Endodermal cell (in vitro differentiated cells): ENCODE results near the gene DPF3. TPM values are rescaled to one million over a fixed set of nuclear protein-coding genes. Genes with fewer than 3 reads are reported as not detected.

Experiments
- DNase-seq: peaks from one replicate; pipeline ENCODE4 v3.0.0-alpha.2; 2017
- H3K27ac ChIP-seq: 2 replicates; pipeline ENCODE4 v1.5.1; 2013; ENCODE audit warnings: mild to moderate bottlenecking, low read depth, low read length, moderate library complexity
- H3K27me3 ChIP-seq: 2 replicates; pipeline ENCODE4 v1.6.1; 2013; ENCODE audit warnings: mild to moderate bottlenecking, low read length, moderate library complexity; ENCODE audit not compliant: insufficient read depth, control insufficient read depth, poor library complexity, severe bottlenecking
- H3K36me3 ChIP-seq: 2 replicates; pipeline ENCODE4 v1.7.0; 2013; ENCODE audit warnings: mild to moderate bottlenecking, low read length, moderate library complexity; ENCODE audit not compliant: control insufficient read depth, insufficient read depth
- H3K4me1 ChIP-seq: one replicate; pipeline ENCODE4 v1.7.0; 2013; ENCODE audit warnings: low read length; ENCODE audit not compliant: control insufficient read depth, insufficient read depth
- H3K4me3 ChIP-seq: 2 replicates; pipeline ENCODE4 v1.5.1; 2013; ENCODE audit warnings: mild to moderate bottlenecking, low read length, moderate library complexity
- H3K9ac ChIP-seq: 2 replicates; pipeline ENCODE4 v1.6.1; 2013; ENCODE audit warnings: mild to moderate bottlenecking, low read length, moderate library complexity; ENCODE audit not compliant: poor library complexity, severe bottlenecking; ENCODE audit errors: extremely low read depth
- H3K9me3 ChIP-seq: 2 replicates; pipeline ENCODE4 v1.6.1; 2013; ENCODE audit warnings: mild to moderate bottlenecking, low read length, moderate library complexity; ENCODE audit not compliant: control insufficient read depth
- H3K27ac Mint-ChIP-seq: 2 replicates; pipeline ENCODE4 v1.8.0; 2020; ENCODE audit warnings: mixed read lengths
- H3K27me3 Mint-ChIP-seq: 2 replicates; pipeline ENCODE4 v1.8.0; 2021; ENCODE audit warnings: mild to moderate bottlenecking, mixed read lengths; ENCODE audit not compliant: insufficient read depth
- H3K36me3 Mint-ChIP-seq: 2 replicates; pipeline ENCODE4 v1.8.0; 2020; ENCODE audit warnings: low read depth, mixed read lengths
- H3K4me1 Mint-ChIP-seq: 2 replicates; pipeline ENCODE4 v1.8.0; 2020; ENCODE audit warnings: mixed read lengths
- H3K4me3 Mint-ChIP-seq: 2 replicates; pipeline ENCODE4 v1.8.0; 2020; ENCODE audit warnings: mild to moderate bottlenecking, moderate library complexity, mixed read lengths
- H3K9me3 Mint-ChIP-seq: 2 replicates; pipeline ENCODE4 v1.8.0; 2020; ENCODE audit warnings: mild to moderate bottlenecking, mixed read lengths
- CTCF ChIP-seq: fragments of 200-600 bp; sonication (generic); conservative IDR thresholded peaks from 2 replicates; pipeline ENCODE4 v1.5.0; 2021; ENCODE audit warnings: antibody characterized with exemption, mild to moderate bottlenecking
- WGBS, 2 experiments: methylation state at CpG; one replicate each; pipeline versions ENCODE4 v1.1.5 to v1.1.7; 2013; ENCODE audit warnings: missing lambda C conversion rate in 2 of 2, mixed read lengths in 1 of 2; ENCODE audit not compliant: insufficient coverage in 1 of 2, insufficient read length in 1 of 2; 5-methylcytosine and 5-hydroxymethylcytosine counted together
- total RNA-seq, 2 donors: library from RNA; stranded (reverse); fragmentation: NEBNext Ultra II Directional in 1 of 2; extraction: Animal tissue kit (Norgen Biotek cat#: 25700) in 1 of 2; gene quantifications; 2 replicates in 1 of 2; 3 replicates in 1 of 2; pipeline ENCODE4 v1.2.1, GENCODE V29; 2021

Gene DPF3
- total RNA-seq, 2 donors from 2014 or later: not detected

DNA sequence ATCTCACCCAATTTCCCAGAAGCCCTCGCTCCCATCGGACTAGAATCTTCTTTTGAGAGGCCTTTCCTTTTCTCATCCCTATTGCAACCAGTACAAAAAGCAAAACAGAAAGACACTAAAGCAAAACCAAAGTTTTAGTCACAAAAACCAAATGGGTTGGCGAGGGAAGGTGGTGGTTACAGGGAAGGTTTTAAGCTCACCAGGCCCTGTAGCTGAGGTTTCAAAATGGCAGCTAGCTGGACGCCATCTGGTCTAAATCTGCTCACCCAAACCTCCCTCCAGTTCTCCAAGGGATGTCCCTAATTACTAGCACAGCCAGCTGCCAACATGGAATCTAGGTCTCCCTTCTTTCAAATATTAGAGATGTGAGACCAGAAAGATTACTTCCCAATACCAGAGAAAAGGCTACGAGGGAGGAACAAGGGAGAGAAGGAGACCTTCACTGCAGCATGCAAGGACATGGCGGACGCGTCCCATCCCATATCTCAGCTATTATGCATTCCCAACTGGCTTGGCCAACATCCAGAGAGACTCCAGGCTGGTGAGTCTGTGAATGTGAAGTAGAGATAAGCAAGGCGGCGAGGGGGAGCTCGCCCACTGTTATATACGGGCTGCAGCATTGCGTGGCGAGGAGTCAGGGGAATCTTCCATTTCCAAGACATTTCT lies 70.8 kb downstream of the DPF3 start:
- H3K4me1 Mint-ChIP-seq: peaks cover 9% of the 10 kb centered on the region
- no peak overlapping the region for H3K4me3 Mint-ChIP-seq
- H3K9ac ChIP-seq: no peak overlapping the region
- H3K9me3 ChIP-seq: peaks cover 5% of the 10 kb centered on the region
- DNase-seq: no peak
- no peak for TF ChIP-seq CTCF
- peaks cover 12% of the 10 kb centered on the region for H3K9me3 Mint-ChIP-seq
- no peaks in the 10 kb centered on the region for H3K4me1 ChIP-seq
- no peak overlapping the region for H3K27ac Mint-ChIP-seq
- no peaks in the 10 kb centered on the region for H3K36me3 Mint-ChIP-seq
- no peak overlapping the region for H3K4me3 ChIP-seq
- no peaks in the 10 kb centered on the region for H3K36me3 ChIP-seq
- 93 to 100% methylated on average over 1 to 10 of the region's 14 CpGs for WGBS, 2 experiments
- no peak overlapping the region for H3K27ac ChIP-seq
- H3K27me3 ChIP-seq: no peaks in the 10 kb centered on the region
- H3K27me3 Mint-ChIP-seq: no peaks in the 10 kb centered on the region

DNA sequence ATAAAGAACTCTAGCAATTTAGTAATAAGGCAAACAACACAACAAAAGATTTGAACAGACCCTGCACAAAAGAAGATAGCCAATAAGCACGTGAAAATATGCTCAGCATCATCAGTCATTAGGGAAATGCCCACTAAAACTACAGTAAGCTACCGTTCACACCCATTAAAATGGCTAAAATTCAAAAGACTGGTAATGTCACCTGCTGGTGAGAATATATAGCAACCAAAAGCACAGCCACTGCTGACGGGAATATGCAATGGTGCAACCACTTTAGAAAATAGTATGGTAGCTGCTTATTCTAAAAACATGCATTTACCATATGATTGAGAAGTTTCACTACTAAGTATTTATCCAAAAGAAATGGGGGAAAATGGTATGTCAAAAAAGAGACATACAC lies 74.9 kb downstream of the DPF3 start:
- 78 to 83% methylated on average over 2 to 3 of the region's 3 CpGs for WGBS, 2 experiments
- Histone ChIP-seq H3K27ac (no peak overlapping the region), H3K9me3 (peaks cover 5% of the 10 kb centered on the region)

GRCh38 chr14:72816287-72816686 lies 77.6 kb downstream of the DPF3 start:
- TF ChIP-seq CTCF: no peak
- H3K9me3 ChIP-seq: peaks cover 5% of the 10 kb centered on the region
- 98% methylated on average over 2 of the region's 2 CpGs; no CpG with 5 or more reads in 1 of the 2 experiments for WGBS, 2 experiments
- H3K4me1 Mint-ChIP-seq: no peaks in the 10 kb centered on the region
- no peak overlapping the region for H3K4me3 ChIP-seq
- H3K36me3 Mint-ChIP-seq: no peaks in the 10 kb centered on the region
- peaks cover 13% of the 10 kb centered on the region for H3K9me3 Mint-ChIP-seq
- no peaks in the 10 kb centered on the region for H3K27me3 ChIP-seq
- no peak overlapping the region for H3K27ac ChIP-seq
- no peaks in the 10 kb centered on the region for H3K4me1 ChIP-seq
- no peaks in the 10 kb centered on the region for H3K36me3 ChIP-seq
- H3K27ac Mint-ChIP-seq: no peak overlapping the region
- no peak overlapping the region for H3K4me3 Mint-ChIP-seq
- peaks cover 2% of the 10 kb centered on the region for H3K27me3 Mint-ChIP-seq
- no peak for DNase-seq
- H3K9ac ChIP-seq: no peak overlapping the region

More for the DNA sequence above, 74.9 kb downstream of the DPF3 start:
- no peak for TF ChIP-seq CTCF
- Histone ChIP-seq H3K4me3 (no peak overlapping the region), H3K36me3 (no peaks in the 10 kb centered on the region), H3K9ac (no peak overlapping the region), H3K4me1 (no peaks in the 10 kb centered on the region), H3K27me3 (no peaks in the 10 kb centered on the region)
- Mint-ChIP-seq H3K36me3 (no peaks in the 10 kb centered on the region), H3K27me3 (no peaks in the 10 kb centered on the region), H3K27ac (no peak overlapping the region), H3K4me3 (no peak overlapping the region), H3K9me3 (peaks cover 13% of the 10 kb centered on the region), H3K4me1 (no peaks in the 10 kb centered on the region)
- no peak for DNase-seq
